Natural killer cell (primary cell): ENCODE data around the gene ABHD5. TPM values are rescaled to one million over a fixed set of nuclear protein-coding genes. Genes with fewer than 3 reads are reported as not detected.

ENCODE experiments used
- ATAC-seq, 3 donors: fragments of 150-1000 bp in 2 of 3; fragments of 200-7000 bp in 1 of 3; cut with Tn5 transposase; 1 replicate in 1 of 3; 2 replicates in 2 of 3; pipeline ENCODE4 v1.10.0; 2021; ENCODE audit warnings: mild to moderate bottlenecking in 2 of 3, moderate library complexity in 2 of 3
- DNase-seq, 2 donors: peaks; one replicate each; pipeline versions ENCODE4 v3.0.0 to v3.0.0-alpha.2; 2013 to 2021; ENCODE audit warnings: mixed read lengths in 1 of 2
- H3K27ac ChIP-seq: one replicate; pipeline ENCODE4 v1.5.1; 2013; ENCODE audit warnings: mild to moderate bottlenecking, low read length
- H3K27me3 ChIP-seq: one replicate; pipeline ENCODE4 v1.6.1; 2013; ENCODE audit warnings: low read length; ENCODE audit not compliant: control insufficient read depth, insufficient read depth
- H3K36me3 ChIP-seq: one replicate; pipeline ENCODE4 v1.6.1; 2013; ENCODE audit warnings: low read length; ENCODE audit not compliant: control insufficient read depth, insufficient read depth
- H3K4me1 ChIP-seq: one replicate; pipeline ENCODE4 v1.6.1; 2013; ENCODE audit warnings: low read length; ENCODE audit not compliant: control insufficient read depth, insufficient read depth
- H3K4me3 ChIP-seq: one replicate; pipeline ENCODE4 v1.5.1; 2013; ENCODE audit warnings: low read length
- H3K9me3 ChIP-seq: one replicate; pipeline ENCODE4 v1.6.1; 2013; ENCODE audit warnings: low read length; ENCODE audit not compliant: control insufficient read depth, insufficient read depth
- H3K27ac Mint-ChIP-seq, 2 donors: one replicate each; pipeline ENCODE4 v1.8.0; 2022; ENCODE audit warnings: mild to moderate bottlenecking in 2 of 2, mixed read lengths in 2 of 2, moderate library complexity in 1 of 2
- H3K27me3 Mint-ChIP-seq, 2 donors: one replicate each; pipeline ENCODE4 v1.8.0; 2022; ENCODE audit warnings: low read depth in 2 of 2, mixed read lengths in 2 of 2
- H3K36me3 Mint-ChIP-seq: one replicate; pipeline ENCODE4 v1.8.0; 2022; ENCODE audit warnings: mixed read lengths
- H3K4me1 Mint-ChIP-seq, 2 donors: one replicate each; pipeline ENCODE4 v1.8.0; 2022; ENCODE audit warnings: mixed read lengths in 2 of 2
- H3K4me3 Mint-ChIP-seq: one replicate; pipeline ENCODE4 v1.8.0; 2022; ENCODE audit warnings: mild to moderate bottlenecking, moderate library complexity, mixed read lengths
- H3K9me3 Mint-ChIP-seq, 2 donors: one replicate each; pipeline ENCODE4 v1.8.0; 2022; ENCODE audit warnings: mixed read lengths in 2 of 2
- WGBS: methylation state at CpG from one replicate; pipeline ENCODE4 v1.1.7; 2013; ENCODE audit warnings: missing lambda C conversion rate; ENCODE audit not compliant: insufficient coverage; 5-methylcytosine and 5-hydroxymethylcytosine counted together
- intact Hi-C: fragments of 100-400 bp; cut with micrococcal nuclease; formaldehyde crosslinking; loops from one replicate; pipeline ENCODE4 v1.14.2; 2022
- total RNA-seq, 4 donors: library from RNA; stranded (reverse); fragments of 120-200 nt in 1 of 4; gene quantifications; one replicate each; pipeline versions ENCODE4 v1.2.3 to v1.2.4, GENCODE V29; 2013 to 2022
- TF ChIP-seq, protein P1 (sequence below): fragments of 200-600 bp; IDR thresholded peaks from one replicate; pipeline ENCODE4 v1.8.0; 2022; ENCODE audit warnings: antibody characterized with exemption

Gene ABHD5
- total RNA-seq, 3 donors from 2014 or later (not counting 1 experiment from before 2014, with no cell fraction given): 14.1 to 58.6 (median 16.6) TPM

DNA sequence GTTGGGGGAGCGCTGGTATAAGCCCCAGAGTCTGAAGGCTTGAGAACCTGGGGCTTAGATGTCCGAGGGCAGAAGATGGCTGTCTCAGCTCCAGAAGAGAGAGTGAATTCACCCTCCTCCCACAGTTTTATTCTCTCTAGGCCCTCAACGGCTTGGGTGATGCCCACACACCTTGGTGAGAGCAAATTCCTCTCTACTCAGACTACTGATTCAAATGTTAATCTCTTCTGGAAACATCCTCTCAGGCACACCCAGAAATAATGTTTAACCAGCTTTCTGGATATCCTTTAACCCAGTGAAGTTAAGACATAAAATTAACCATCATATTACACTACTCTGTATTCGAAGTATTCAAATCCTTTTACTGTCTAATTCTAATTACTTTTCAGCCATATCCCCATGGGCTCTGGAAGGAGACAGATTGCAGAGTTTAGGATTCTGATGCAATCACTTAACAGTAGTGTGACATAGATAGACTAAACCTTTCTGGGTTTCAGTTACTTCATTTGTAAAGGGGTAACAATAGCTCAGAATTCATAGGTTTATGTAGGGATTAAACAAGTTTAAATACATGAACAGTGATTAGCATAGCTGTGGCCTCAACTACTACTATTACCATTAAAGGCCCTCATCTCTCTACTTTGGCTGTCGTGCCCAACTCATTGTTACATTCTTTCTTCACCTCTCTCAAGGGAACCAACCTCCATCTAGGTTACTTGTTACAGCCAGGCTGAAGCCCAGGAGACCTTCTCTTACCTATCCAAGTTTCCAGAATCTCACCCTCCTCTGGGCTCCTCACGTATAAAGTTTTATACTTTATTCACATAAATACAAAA lies 43.2 kb upstream of the ABHD5 start:
- H3K27ac ChIP-seq: no peak overlapping the region
- H3K4me3 ChIP-seq: no peak overlapping the region
- no peak overlapping the region for H3K4me3 Mint-ChIP-seq
- no peaks in the 10 kb centered on the region for H3K9me3 Mint-ChIP-seq
- WGBS: 87% methylated on average over 6 of the region's 6 CpGs
- H3K36me3 Mint-ChIP-seq: no peaks in the 10 kb centered on the region
- ATAC-seq: no peak
- no peaks in the 10 kb centered on the region for H3K4me1 ChIP-seq
- H3K4me1 Mint-ChIP-seq: no peaks in the 10 kb centered on the region
- intact Hi-C loops: no loop called here
- peaks cover 21 to 23% of the 10 kb centered on the region in 2 donors for H3K27me3 Mint-ChIP-seq
- no peak for DNase-seq
- H3K9me3 ChIP-seq: no peaks in the 10 kb centered on the region
- TF ChIP-seq, protein P1, sequence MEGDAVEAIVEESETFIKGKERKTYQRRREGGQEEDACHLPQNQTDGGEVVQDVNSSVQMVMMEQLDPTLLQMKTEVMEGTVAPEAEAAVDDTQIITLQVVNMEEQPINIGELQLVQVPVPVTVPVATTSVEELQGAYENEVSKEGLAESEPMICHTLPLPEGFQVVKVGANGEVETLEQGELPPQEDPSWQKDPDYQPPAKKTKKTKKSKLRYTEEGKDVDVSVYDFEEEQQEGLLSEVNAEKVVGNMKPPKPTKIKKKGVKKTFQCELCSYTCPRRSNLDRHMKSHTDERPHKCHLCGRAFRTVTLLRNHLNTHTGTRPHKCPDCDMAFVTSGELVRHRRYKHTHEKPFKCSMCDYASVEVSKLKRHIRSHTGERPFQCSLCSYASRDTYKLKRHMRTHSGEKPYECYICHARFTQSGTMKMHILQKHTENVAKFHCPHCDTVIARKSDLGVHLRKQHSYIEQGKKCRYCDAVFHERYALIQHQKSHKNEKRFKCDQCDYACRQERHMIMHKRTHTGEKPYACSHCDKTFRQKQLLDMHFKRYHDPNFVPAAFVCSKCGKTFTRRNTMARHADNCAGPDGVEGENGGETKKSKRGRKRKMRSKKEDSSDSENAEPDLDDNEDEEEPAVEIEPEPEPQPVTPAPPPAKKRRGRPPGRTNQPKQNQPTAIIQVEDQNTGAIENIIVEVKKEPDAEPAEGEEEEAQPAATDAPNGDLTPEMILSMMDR: no peak
- H3K36me3 ChIP-seq: no peaks in the 10 kb centered on the region
- H3K27ac Mint-ChIP-seq: no peak overlapping the region
- H3K27me3 ChIP-seq: peaks cover 5% of the 10 kb centered on the region

DNA sequence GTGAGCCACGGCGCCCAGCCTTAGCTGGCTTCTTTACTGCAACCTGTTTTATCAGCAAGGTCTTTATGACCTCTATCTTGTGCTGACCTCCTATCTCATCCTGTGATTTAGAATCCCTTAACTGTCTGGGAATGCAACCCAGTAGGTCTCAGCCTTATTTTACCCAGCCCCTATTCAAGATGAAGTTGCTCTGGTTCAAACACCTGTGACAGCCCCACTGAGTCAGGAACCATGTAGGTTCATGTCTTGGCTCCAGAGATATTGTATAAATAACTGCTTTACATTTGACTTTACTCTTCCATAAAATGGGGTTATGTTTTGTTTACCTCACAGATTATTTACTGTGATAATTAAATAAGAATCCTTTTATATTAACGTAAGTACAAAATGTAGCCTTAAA lies 41.8 kb upstream of the ABHD5 start:
- intact Hi-C loops: no loop called here
- ATAC-seq: no peak
- WGBS: 98% methylated on average over 2 of the region's 3 CpGs
- H3K27me3 Mint-ChIP-seq: peaks cover 19 to 23% of the 10 kb centered on the region in 2 donors
- no peak for DNase-seq
- H3K27ac Mint-ChIP-seq: no peak overlapping the region
- TF ChIP-seq, protein P1: no peak
- H3K4me1 ChIP-seq: no peaks in the 10 kb centered on the region
- H3K36me3 ChIP-seq: no peaks in the 10 kb centered on the region
- no peak overlapping the region for H3K27ac ChIP-seq
- H3K4me3 ChIP-seq: no peak overlapping the region
- no peak overlapping the region for H3K4me3 Mint-ChIP-seq
- no peaks in the 10 kb centered on the region for H3K36me3 Mint-ChIP-seq
- H3K9me3 ChIP-seq: no peaks in the 10 kb centered on the region
- H3K4me1 Mint-ChIP-seq: no peaks in the 10 kb centered on the region
- no peaks in the 10 kb centered on the region for H3K9me3 Mint-ChIP-seq
- H3K27me3 ChIP-seq: peaks cover 5% of the 10 kb centered on the region

- H3K36me3 ChIP-seq: no peaks in the 10 kb centered on the region
- H3K27me3 ChIP-seq: peaks cover 5% of the 10 kb centered on the region
- no peaks in the 10 kb centered on the region for H3K9me3 ChIP-seq
- H3K4me3 ChIP-seq: no peak overlapping the region
- Mint-ChIP-seq H3K4me3 (no peak overlapping the region), H3K9me3 (no peaks in the 10 kb centered on the region), H3K27me3 (peaks cover 18 to 22% of the 10 kb centered on the region in 2 donors), H3K4me1 (no peaks in the 10 kb centered on the region), H3K27ac (no peak overlapping the region), H3K36me3 (no peaks in the 10 kb centered on the region)
- no peaks in the 10 kb centered on the region for H3K4me1 ChIP-seq
- DNase-seq (no peak), ATAC-seq (no peak)
- TF ChIP-seq, protein P1: no peak
- H3K27ac ChIP-seq: no peak overlapping the region
- intact Hi-C loops: no loop called here
- WGBS: 82% methylated on average over 6 of the region's 6 CpGs
These were observed 41.3 kb upstream of the ABHD5 start for GRCh38 chr3:43649365-43649968.
